ENCODE measurements around the gene RAB40B.
"Not testable (repeated sequence)": the region's sequence is repeated elsewhere in the genome, so short reads cannot be mapped to it uniquely, and the experiment has no call there.

RAB40B gene, protein sequence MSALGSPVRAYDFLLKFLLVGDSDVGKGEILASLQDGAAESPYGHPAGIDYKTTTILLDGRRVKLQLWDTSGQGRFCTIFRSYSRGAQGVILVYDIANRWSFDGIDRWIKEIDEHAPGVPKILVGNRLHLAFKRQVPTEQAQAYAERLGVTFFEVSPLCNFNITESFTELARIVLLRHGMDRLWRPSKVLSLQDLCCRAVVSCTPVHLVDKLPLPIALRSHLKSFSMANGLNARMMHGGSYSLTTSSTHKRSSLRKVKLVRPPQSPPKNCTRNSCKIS

DNA sequence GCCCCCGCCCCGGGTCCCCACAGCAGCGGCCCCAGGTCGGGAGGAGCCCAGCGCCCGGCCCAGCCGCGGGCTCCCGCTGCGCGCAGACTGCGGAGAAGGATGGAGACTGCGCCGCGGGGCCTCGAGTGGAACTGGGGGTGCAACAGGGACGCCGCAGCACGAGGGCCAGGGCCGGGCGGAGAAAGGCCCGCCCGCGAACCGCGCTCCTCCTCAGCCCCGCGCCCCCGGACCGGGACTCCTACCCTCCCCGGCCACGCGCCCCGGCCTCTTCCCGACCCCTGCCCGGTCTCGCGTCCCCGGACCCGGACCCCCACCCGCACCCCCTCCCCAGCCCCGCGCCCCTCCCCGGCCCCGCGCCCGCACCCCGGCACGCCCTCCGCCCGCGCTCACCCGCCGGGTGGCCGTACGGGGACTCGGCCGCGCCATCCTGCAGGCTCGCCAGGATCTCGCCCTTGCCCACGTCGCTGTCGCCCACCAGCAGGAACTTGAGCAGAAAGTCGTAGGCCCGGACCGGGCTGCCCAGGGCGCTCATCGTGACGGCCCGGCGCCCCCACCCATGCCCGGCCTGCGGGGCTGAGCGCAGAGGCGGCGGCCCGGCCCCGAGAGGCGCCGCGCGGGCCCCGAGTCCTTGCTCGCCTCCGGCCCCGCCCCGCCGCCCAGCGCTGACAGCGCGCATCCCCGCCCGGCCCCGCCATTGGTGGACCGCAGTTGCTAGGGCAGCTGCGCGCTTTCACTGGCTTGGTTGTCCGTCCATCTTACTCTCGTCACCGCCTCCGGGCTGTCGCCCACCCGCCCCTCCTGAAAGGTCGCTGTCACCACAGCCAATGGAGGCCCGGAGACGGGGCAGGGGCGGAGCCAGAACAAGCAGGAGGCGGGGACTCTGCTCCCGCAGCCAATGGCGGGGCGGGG is at the start of gene RAB40B:
Gene RAB40B (minus strand): TSS at position 634 of the 909 bp plus-strand sequence. CDS start 102 bp downstream, at position 532.
- peak; percentile 93 for DNase-seq

DNA sequence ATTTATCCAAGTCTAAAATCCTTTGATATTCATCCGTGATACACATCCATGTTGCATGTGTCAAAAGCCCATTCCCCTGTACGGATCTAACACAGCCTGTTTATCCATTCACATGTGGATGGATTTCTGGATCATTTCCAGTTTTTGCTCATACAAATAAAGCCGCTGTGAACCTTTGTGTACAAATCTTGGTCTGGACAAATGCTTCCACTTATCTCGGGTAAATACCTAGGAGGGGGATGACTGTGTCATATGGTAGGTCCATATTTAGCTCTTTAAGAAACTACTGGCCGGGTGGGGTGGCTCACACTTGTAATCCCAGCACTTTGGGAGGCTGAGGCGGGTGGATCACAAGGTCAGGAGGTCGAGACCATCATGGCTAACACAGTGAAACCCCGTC is 47.0 kb upstream of the RAB40B start:
- DNase-seq: no peak

DNA sequence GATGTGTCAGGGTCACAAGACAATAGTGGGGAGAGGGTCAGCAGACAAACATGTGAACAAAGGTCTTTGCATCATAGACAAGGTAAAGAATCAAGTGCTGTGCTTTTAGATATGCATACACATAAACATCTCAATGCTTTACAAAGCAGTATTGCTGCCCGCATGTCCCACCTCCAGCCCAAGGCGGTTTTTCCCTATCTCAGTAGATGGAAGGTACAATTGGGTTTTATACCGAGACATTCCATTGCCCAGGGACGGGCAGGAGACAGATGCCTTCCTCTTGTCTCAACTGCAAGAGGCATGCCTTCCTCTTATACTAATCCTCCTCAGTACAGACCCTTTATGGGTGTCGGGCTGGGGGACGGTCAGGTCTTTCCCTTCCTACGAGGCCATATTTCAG is 46.2 kb upstream of the RAB40B start:
- not testable (repeated sequence) for DNase-seq

DNA sequence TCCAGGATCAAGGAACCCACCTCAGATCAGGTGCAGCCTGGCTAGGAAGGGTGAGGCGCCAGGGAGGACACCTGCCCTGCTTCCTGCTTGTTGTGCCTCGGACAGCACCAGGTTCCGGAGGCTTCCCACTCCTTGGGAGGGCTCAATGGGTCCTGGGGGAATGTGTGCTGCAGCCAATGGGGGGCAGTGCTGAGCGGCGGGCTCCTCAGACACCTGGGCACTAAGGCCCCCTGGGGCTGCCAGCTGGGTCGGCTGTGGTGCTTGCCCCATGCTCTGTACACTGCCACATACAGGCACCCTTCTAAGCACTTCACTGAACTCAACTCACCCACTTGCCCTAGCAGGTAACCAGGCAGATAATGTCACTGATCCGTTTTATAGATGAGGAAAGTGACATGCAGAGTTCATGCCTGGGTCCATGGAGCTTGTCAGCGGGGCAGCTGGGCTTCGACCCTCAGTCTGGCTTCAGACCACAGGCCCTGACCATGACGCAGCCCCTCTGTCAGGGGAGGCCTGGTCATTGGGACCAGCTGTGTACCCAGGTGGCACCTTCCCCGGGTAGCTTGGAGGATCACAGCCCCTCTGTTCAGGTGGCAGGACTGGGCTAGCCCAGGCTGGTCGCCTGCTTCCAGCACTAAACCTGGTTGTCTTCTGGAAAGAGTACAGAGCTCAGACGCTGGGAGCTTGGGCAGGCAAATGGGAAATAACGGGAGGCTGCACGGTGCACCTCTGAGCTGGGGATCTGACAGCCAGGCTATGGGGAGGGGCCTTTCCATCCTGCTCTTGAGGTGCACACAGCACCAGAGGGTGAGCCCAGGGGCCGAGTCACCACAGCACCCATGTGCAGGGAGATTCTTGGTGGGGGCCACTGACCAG is 45.1 kb upstream of the RAB40B start:
- DNase-seq: no peak

DNA sequence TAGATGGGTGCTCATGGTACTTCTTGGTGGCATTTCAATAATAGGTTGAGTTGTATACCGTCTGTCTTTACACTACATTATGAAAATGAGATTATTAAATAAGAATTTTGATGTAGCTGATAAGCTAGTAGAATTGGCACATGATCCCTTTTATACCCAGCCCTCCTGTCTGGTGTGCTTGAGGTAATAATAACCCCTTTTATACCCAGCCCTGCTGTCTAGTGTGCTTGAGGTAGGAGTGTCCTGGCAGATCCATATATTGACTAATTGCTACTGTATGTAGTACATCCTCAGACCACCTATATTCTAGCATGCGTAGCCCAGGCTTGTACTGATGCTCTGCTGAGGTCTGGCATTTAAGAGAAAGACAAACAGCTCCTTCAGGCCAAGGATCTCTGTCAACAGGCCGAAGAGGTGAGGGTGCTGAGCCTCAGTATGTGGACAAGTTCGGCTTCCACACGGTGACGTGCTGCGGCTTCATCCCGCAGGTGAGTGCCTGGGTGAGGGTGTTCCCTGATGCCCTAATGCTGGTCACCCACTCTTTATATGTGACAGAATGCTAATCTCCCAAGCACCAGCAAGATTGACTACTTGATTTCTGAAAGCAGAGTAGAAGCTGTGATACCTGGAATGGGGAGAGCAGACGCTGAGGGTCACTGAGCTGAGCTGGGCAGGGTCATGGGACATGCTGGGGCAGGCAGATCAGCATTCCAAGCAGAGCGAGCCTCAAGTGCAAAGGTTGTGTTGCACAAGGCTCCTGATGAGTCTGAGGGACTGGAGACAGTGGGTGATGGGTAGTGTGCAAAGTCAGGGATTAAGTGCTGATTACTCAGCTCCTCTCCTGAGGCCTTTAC is 42.6 kb upstream of the RAB40B start:
- no peak for DNase-seq

DNA sequence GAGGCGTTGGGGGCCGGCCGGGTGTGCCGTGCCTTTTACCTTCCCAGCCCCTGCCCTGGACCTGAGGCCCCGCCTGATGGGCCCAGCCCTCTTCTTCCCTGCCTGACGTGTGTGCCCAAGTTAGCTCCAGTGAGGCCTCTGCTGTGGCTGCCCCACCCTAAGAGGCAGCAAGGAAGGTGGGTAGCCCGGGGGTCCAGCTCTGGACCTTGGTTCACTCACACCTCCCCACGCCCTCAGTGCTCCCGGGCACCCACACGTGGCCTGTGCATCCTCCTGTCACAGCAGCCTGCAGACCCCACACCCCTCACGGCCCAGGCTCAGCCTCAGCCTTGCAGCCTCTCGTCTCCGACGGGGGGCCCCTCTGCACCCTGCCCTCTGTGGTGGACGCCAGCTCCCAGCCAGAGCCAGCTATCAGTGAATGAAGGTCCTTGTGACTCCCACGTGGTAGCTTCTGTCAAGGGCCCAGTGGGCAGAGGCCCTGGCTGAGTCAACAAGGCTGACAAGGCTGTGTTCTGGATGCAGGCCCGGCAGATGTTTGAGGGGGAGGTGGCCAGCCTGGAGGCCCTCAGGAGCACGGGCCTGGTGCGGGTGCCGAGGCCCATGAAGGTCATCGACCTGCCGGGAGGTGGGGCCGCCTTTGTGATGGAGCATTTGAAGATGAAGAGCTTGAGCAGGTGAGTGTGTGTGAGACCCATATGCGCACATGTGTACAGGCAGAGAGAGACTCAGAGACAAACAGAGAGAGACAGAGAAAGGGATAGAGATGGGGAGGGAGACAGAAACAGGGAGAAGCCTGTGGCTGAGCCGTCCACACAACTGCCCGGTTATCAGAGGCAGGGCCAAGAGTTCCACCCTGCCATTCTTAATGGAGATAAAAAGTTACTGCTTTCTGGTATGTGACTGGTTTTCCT is 39.7 kb upstream of the RAB40B start:
- DNase-seq: no peak

DNA sequence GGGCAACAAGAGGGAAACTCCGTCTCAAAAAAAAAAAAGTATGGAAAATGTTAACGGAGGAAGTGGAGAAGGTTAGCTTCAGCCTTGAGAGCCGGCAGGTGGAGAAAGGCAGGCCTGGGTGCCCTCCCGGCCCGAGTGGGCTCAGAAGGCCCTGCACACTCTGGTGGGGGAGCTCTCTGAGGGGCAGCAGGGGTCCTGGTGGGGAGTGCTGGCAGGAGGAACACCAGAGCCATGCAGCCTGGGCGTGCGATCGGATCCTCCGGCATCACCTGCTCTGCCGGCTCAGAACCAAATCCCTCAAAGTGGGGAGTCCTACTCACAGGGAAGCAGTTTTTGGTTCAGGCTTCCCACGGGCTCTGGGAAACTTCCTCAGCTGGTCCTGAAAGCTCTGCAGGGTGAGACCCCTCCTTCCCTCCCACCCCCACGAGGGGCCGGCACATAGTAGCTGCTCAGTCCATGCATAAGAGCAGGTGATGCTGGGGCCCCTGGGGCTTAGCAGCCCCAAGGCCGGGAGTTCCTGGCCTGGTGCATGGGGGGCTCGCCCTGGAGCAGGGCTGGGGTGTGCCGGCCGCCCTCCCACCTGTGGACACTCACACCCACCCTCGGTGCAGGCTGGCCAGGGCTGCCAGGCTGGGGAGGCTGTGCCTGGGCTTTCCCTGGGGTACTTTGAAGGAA is 38.1 kb upstream of the RAB40B start:
- DNase-seq: no peak

DNA sequence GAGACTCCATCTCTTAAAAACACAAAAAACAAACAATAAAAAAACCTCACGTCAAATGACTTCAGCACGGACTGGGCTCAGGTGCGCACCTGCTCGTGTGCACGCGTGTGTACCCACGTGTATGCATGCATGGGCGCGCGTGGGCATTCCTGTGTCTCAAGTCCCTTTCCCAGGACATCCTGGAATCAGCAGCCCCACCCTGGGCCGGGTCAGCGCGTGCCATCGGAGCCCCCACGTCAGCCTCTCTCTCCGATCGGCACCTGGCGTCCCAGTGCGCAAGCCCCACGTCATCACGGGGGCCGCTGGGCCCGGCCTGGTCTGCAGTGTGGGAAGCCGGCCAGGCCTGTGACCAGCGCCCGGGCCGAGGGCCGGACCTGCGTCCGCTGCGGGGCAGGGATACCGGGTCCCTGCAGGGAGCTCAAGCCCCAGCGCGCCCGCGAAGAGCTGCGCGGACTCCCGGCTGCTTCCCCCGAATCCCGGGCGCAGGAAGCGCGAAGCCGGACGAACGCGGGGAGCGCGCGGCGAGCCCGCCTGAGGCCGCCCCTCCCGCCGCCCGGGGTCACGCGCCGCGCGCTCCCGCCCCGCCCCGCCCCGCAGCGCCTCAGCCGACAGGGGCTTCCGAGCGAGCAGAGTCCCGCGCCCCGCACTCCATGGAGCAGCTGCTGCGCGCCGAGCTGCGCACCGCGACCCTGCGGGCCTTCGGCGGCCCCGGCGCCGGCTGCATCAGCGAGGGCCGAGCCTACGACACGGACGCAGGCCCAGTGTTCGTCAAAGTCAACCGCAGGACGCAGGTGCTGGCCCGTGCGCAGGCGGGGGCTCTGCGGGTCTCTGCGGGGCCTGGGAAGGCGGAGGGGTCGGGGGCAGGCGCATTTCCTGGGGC is 36.7 kb upstream of the RAB40B start, which contains the start of gene FN3K:
Gene FN3K (plus strand): TSS at position 629 of the 880 bp plus-strand sequence. CDS start 22 bp downstream, at position 651.
- DNase-seq: peak; percentile 31

DNA sequence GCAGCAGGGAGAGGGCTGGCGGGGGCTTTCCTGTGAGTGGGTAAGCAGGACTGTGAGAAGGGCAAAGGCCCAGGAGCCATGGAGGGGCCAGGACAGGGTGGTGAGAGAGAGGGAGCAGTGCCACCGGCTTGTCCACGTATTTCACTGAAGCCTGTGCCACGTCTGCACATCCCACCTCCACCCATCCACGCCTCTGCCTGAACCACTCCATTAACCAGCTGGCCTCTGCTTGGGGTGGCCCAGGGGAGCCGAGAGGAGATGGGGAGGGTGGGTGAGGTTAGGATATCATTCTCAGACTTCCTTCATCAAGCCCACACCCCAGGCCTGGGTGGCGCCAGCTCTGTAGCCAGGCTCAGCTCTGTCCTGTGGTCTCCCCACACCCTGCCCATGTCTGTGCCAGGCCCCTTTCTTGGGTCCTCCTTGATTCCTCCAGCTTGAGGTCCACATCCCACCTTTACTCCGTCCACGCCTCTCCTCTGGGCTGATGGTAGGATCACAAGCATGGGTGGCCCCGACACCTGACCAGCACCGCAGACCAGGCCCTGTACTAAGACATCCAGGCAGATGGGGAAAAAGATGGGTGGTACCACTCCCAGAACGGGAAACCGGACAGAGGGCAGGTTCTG is 33.7 kb upstream of the RAB40B start:
- no peak for DNase-seq

DNA sequence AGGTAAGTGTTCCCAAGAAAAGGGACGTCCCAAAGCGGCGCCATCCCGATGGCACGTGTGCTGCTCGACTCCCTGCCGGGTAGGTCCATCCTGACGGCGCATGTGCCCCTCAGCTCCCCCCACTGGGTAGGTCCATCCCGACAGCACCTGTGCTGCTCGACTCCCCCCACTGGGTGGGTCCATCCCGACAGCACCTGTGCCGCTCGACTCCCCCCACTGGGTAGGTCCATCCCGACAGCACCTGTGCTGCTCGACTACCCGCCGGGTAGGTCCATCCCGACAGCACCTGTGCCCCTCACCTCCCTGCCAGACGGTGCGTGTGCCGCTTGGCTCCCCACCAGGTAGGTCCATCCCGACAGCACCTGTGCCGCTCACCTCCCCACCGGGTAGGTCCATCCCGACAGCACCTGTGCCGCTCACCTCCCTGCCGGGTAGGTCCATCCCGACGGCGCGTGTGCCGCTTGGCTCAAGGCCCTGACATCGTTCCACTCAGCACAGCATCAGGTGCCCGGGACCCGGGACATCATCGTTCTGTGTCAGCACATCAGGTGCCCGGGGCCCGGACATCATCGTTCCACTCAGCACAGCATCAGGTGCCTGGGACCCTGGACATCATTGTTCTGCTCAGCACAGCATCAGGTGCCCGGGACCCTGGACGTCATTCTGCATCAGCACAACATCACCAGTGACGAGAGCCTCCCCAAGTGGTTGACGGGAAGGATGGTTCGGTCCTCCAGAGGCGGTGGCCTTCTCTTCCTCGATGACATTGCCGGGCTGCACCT is 31.2 kb upstream of the RAB40B start:
- no peak for DNase-seq

DNA sequence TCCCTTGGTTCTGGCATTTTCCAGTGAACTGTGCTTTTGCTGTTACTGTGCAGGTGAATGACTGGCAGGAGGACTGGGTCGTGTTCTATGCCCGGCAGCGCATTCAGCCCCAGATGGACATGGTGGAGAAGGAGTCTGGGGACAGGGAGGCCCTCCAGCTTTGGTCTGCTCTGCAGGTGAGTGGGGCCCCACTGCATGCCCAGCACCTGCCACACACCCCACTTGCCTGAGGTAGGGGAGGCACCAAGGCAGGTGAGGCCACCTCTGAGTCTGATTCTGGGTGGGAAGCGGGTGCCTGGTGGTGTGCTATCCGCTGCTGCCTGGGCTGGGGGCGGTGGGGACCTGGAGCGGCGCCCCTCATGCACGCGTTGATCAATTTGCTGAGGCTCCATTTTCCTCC is 27.9 kb upstream of the RAB40B start:
- no peak for DNase-seq

DNA sequence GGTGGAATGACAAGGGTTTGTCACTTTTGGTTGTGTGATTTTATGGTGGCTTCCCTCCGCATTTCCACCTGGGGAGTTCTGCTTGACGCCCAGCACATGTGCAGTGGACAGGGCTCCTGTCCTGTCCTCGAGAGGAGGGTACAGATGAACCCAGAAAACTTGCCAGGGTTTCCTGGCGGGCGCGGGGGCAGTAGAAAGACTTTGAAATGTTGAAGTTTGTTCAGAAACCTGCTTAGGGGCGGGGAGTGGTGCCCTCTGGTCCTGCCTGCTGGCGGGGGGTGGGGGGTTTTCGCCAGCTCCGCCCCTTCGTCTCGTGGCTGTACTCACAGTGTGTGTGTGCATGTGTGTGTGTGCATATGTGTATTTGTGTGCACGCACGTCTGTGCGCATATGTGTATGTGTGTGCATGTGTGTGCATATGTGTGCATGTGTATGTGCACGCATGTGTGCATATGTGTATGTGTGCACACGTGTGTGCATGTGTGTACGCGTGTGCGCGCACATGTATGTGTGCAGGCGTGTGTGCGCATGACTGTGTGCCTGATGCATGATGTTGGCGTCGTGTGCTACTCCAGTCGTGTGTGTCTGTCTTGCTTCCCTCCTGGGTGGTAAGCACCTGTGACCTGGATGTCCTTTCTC is 24.8 kb upstream of the RAB40B start:
- DNase-seq: no peak

DNA sequence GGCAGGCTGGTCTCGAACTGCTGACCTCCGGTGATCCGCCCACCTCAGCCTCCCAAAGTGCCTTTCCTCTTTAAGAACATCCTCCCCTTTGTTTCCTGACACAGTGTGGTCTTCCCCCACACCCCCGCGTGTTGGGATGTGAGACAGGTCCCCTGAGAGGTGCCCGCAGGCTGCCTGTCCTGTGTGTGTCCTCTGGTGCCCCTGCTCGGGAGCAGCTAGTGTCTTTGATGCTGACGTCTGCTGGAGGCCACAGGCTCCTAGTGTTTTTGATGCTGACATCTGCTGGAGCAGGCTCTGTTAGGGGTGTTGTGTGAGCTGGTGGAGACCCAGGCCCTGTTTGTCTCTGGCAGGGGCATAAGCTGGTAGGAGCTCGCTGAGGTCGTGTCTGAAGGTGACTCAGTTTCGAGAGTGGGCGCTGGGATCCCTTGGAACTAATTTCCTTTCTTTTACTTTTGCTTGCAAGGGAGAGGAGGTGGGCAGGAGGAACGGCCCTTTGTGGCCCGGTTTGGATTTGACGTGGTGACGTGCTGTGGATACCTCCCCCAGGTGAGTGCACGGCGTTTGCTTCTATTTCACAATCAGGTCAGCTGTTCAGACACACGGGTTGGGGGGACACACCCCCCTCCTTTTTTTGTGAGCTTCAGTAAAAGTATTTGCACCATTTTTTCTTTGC is 24.0 kb upstream of the RAB40B start:
- no peak for DNase-seq

DNA sequence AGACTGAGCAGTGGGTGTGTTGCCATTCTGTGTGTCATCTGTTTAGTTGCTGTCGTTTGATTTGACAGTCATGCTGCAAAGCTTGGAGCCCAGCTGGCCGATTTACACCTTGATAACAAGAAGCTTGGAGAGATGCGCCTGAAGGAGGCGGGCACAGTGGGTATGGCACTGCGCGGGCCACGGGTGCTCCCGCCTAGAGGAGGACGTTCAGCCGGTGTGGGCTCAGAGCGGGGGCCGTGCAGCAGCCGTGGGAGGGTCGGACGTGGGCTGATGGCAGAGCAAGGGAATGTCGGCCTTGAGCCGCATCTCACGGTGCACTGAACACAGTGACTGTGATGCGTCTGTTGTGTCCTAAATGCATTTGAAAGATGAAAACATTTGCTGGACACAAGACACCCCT is 21.7 kb upstream of the RAB40B start:
- DNase-seq: no peak

DNA sequence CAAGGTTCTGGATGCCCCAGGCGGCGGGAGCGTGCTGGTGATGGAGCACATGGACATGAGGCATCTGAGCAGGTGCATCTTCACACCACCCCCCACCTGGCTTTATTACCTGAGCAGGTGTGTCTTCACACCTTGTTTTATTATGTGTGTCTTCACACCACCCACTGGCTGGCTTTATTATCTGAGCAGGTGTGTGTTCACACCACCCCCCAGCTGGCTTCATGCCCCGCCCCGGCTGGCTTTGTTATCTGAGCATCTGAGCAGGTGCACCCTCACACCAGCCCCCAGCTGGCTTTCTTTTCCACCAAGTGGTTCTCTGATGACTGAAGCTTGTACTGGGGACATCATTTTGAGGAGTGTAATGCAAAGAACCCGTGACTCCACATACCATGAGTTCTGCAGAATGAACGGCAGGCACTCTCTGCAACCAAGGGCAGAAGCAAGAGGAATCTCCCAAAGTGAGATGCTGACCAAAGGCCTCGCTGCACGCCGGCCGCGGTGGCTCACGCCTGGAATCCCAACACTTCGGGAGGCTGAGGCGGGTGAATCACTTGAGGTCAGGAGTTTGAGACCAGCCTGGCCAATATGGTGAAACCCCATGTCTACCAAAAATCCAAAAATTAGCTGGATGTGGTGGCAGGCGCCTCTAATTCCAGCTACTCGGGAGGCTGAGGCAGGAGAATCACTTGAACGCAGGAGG is 20.6 kb upstream of the RAB40B start:
- DNase-seq: no peak
